Stimulated activated CD4-positive, alpha-beta T cell treated with anti-CD3 and anti-CD28 coated beads, TNF-alpha, amount 100 ng/mL, for 24 hours (primary cell): ENCODE measurements around the gene ASS1.
"Not testable (repeated sequence)": the region's sequence is repeated elsewhere in the genome, so short reads cannot be mapped to it uniquely, and the experiment has no call there.

Experiments used
- DNase-seq, 3 experiments: peaks; one replicate each; pipeline ENCODE4 v3.0.0-alpha.2; 2020; ENCODE audit warnings: low read depth in 3 of 3

ASS1 gene

DNA sequence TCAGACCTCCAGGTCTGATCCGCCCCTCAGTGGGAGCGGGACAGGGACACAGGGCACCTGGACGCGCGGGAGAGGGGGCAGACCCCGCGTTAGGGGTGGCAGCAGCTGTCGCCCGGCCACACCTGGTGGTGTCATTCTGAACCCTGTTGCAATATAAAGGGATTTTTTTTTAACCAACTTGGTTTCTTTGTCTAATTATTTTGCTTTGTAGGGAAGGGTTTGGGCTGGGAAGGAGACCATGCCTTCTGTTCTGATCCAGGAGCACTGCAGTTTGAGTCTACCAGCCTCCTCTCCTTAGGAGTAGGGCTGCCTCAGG, 10.9 kb upstream of the ASS1 start:
- no peak for DNase-seq

DNA sequence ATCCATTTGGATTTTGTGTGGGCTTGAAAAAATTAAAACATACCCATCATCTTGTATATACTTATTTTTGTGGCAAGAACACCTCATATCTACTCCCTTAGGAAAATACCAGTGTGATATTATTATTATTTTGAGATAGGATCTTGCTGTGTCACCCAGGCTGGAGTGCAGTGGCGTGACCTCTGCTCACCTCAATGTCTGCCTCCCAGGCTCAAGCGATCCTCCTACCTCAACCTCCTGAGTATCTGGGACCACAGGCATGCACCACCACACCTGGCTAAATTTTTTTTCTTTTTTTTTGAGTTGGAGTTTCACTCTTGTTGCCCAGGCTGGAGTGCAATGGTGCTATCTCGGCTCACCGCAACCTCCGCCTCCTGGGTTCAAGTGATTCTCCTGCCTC, 10.1 kb upstream of the ASS1 start:
- not testable (repeated sequence) for DNase-seq

DNA sequence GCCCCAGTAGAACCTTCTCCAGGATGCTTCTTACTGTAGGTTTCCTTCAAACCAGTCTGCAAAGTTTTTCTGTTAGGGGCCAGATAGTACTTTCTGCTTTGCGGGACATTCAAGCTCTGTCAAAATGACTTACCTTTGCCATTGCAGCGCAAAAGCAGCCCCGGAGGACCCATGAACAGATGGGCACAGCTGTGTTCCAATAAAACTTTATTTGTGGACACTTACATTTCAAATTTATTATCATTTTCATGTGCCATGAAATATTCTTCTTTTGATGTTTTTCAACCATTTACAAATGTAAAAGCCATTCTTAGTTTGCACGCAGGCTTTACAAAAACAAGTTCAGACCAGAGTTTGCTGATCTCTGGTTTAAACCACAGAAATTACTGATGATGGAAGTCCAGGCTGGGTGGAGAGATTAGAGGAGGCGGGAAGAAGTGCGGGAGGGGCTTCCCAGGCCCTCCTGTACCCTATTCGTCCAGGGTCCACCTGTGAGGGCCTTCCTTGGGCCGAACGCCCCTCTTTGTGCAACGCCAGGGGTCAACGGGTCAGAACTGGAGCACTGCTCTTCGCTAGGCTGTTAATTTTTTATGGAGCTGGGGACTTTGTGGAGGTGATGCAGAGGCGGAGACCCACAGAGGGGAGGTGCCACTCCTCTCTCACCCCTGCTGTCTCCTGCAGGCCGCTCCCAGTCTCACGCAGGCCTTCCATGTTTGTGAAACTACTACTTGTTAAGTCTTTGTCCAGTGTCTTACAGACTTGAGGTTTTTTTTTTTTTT, 7.6 kb upstream of the ASS1 start:
- no peak for DNase-seq

DNA sequence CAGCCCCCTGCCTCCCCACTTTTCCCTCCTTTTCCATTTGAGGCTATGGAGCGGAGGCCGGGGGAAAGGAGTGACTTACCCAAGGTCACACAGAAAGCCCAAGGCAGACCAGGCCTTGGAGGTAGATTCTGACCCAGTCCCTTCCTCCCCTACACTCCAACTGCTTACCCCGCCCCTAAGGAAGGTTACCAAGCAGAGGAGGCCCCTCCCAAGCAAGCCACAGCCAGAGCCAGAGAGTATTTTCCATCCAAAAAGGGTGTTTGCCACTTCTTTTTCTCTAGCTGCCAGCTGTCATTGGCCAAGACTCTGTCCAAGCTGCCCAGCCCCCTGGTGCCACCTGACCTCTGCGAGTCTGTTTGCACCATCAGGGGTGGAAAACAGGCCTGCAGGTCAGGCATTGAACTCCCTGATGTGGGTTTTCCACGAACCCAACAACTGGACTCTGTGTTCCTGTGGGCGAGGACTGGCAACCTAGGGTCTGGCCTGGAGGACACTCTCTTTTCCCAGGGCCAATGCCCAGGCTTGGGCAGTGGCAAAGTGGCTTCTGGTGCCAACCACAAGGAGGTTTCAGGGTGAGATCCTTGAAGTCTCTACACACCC, 6.3 kb upstream of the ASS1 start:
- no peak for DNase-seq

DNA sequence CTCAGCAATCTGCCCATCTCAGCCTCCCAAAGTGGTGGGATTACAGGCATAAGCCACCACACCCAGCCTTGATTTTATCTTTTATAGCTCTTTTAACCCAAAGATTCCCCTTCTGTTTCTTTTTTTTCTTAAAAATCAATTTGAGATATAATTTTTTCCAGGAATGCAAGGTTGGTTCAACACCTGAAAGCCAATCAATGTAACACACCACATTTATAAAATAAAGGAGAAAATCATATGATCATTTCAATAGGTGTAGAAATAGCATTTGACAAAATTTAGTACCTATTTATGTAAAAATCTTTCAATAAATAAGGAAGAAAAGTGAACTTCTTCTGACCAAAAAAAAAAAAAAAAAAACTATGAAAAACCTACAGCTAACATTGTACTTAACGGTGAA, 3.7 kb upstream of the ASS1 start:
- DNase-seq = no peak

DNA sequence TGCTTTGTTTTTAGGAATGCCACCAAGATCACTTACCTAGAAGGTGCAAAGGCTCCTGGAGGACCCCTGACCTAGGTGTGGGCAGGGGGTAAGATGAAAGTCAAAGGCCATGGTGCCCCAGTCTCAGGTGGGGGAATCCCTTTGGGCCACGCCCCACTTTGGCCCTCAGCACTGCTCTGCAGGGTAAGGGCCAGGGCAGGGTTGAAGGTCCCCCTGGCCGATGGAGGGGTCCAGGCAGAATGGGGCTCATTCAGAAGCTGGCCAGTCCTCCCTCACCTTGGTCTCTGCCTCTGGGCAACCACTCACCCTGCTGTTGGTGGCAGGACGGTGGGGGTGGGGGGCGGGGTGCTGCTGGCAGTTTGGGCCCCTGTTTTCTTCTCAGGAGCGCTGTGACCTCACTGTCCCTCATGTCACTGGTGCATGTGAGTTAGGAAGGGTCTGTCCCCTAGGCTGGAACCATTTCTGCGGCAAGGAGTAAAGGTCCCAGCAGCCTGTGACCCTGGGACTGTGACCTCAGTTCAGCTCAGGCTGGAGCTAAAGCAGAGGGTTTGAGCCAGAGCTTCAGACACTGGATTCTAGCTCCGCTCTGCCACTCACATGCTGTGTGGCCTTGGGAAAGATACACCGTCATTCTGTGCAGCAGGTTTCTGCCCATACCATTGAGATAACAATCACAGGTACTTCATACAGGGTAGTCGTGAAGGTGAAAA, 1.9 kb upstream of the ASS1 start:
- no peak for DNase-seq

DNA sequence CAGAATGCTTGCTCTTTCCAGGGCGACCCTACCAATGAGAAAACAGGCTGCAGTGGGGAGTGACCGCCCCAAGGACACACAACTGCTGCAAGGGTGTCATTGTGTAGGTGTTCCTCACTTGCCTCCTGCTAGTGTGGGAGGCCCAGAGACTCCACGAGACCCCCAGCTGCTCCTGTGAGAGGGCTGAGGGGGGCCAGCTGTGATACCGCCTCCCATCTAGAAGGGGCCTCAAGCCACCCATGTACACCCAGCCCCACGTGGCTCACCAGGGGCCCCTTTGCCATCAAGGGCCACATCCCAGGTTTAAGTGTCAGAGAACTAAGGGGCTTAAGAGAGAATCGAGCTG, 1.3 kb upstream of the ASS1 start:
- no peak for DNase-seq

DNA sequence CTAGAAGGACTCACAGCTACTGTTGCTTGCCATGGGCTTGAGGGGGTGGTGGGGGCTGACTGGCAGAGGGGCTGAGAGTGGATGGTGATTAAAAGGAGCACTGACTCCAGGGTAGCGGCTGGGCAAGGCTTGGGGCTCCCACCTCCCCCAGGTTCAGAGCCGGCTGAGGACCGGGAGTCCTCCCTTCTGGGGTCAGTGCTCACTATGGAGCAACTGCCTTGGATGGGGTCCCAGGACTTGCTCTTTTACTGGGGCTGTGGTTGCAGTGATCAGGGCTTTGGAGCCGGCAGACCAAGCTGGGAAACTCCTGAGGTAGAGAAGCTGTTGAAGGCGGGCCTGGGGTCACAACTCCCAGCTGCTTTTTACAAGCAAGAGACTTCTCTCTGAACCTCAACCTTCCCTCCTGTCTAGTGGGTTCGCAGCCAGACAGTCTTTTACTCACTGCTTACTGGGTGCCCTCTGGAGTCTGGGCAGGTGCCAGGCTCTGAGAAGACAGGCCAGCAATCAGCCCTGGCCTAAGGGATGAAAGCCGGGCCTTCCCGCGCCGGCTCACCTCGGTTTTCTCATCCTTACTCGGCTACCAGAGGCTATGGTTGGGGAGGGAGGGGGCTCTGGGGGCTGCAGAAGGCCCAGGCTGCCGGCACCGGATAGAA, 795 bp upstream of the ASS1 start:
- DNase-seq = no peak

DNA sequence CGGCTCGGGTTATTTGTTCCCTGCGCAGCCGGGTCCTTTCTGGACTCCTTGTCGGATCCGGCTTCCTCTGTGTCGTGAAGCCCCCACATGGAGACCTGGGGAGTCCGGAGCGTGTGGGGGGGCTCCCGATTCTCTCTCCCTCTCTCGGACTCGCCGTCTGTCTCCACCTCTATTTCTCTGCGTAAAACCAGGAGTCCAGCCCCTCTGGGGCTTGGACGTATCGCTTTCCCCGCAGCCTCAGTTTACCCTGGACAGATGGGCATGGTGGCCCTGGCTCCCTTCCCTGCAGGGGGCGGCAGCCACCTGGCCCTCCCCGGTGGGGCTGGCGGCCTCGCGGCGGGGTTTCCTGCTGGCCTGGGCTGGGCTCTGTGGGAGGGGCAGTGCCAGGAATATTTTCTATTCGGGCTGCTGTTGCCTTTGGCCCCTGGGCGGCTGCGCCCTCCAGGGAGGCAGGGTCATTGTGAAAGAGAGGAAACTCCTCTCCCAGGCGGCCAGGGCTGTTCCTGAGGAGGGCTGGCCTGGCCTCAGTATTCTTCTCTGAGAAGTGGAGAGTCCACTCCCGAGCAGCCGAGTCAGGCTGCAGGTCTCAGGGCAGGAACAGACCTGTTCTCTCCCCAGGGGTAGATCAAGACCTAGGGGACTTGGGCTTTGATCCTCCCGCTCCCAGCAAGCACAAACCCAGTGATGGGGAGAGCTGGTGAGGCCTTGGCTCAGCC, 665 bp downstream of the ASS1 start:
- no peak for DNase-seq

DNA sequence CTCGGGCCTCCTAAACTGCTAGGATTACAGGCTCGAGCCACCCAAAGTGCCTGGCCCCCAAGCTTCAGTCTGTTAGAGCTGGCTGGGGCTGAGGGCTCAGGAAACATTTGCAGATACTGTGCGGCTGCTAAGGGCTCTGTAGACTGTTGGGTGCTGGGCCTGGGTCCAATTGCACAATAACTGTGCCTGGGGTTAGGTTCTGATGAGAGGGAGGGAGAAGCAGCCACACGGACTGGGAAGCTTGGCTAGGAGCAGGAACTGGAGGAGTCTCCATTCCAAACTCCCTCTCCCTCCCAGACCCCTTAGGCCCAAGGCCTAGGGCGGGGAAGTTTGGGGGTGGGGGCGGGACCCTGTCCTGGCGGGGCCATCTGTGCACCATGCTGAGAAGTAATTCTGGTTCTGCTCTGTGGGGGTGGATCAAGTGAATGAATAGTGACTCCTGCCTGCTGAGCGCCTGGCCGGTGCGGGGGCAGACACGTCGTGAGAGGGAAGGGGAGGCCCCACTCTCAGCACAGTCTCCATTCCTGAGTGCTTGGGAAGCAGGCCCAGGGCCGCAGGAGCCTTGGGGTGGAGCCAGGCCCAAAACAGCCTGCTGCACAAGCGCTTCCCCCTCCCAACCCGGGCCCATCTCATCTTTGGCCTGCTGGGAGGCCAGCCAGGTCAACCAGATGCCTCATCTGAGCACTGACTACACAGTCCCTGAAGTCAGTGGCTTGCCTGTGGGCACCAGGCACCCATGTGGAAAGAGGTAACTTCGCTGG, 1.5 kb downstream of the ASS1 start:
- no peak for DNase-seq

DNA sequence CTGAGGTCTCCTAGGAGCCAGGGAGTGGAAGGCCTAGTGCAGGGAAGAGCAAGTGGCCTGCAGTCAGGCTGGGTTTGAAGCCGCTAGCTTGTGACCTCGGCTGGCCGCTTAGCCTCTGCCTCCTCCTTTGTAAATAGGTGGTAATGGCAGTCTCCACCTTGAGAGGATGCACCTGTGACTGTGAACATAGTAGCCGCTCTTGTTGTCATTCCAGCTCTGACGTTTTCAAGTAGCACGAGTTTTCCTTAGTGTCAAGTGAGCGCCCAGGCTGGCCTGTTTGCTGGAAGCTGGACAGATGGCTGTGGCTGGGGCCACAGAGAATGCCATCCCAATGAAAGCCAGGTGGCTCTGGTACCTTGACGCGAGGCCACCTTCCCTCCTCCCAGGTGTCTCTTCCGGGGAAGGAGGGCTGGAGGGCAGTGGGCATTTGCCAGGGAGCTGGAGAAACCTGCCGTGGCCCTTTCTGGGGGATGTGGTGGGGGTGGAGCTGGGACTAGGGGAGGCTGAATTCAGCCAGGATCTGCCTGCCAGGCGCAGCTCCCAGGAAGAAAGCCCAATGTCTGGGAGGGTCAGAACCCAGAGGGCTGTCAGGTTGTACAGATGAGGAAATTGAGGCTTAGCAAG, 2.5 kb downstream of the ASS1 start:
- DNase-seq = no peak

DNA sequence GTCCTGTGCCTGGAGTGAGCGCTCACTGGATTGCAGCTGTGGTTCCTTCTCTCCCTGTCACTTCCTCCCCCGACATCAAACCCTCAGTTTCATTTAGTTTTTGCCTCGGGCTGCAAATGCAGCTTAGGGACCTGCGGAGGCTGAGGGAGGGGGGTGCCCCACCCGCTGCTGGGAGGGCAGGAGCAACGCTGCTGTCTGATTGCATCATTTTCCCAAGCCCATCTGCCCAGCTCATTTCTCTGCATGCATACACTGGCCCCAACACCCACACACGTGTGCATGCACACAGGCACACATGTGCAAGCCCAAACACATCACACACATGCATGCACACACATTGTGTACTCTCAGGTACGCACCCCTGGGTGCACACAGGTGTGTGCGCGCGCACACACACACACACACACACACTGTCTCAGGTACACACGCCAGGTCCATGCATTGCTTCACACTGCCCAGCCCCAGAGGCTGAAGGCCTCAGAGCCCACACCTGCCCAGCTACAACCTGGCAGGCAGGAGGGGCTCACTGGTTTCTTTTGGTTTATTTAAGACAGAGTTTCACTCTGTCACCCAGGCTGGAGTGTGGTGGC, 3.4 kb downstream of the ASS1 start:
- no peak for DNase-seq

DNA sequence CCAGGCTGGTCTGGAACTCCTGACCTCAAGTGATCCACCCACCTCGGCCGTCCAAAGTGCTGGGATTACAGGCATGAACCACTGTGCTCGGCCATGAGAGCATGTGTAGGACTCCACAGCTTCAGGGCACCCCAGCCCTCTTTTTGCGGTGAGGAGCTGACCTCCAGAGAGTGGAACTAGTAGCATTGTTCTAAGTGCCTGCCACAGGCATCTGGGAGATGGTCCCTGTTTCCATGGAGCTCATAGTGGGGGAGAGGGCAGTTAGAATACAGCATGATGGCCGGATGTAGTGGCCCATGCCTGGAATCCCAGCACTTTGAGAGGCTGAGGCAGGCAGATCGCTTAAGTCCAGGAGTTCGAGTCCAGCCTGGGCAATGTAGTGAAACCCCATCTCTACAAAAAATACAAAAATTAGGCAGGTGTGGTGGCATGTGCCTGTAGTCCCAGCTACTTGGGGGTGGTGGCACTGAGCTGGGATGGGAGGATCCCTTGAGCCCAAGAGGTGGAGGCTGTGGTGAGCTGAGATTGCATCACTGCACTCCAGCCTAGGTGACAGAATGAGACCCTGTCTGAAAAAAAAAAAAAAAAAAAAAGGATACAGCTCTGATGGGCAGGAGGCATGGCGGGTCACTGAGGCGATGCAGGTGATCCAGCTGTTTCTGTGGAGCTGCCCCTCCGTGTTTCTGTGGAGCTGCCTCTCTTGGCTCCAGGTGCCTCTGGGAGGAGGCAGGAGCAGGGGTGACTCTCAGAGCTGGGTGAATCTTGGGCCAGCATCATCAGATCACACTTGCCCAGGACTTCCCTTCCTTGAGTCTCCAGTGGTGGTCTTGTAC, 4.2 kb downstream of the ASS1 start:
- no peak for DNase-seq

DNA sequence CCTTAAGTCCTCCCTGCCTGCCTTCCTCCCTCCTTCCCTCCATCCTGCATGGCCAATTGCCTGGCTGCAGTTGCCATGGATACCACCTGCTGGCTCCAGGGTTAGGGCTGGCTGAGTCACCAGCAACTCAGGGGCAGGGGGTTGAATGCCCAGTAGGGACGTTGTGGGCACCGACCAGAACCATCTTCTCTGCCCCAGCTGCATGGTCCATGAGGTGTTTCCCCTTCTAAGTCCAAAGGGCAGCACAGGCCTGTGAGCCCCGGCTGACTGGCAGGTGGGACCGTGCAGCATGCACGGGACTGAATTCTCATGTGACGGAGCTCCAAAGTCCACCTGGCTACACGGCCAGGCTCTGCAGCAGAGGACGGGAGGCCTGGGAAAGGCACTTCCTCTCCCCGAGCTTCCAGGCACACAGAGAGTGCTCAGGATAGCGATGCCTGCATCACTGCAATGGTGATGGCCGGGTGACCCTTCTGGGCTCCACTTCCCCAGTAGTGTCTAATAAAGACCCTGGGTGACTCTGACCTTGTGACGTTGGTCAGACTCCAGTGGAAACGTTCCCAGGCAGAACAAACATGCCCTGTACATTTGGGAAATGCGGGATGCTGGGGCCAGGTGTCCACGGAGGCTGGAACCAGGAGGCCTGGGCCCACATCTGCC, 5.7 kb downstream of the ASS1 start:
- DNase-seq = no peak

DNA sequence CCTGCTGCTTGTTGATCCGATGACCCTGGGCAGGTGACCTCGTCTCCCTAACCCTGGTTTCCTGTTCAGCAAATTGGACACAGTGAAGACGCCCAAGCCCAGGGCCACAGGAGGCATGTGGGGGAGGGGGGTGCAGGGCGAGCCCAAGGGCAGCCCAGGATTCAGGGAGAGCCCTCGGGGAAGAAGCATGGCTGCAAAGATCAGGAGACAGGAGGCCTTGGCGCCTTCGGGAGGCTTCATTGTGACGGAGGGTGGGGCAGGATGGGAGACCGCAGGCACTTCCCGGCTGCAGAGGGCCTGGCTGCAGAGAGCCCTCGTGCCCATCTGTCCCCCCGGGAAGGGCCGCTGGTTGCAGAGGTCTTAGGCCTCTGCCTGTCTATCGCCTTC, 6.2 kb downstream of the ASS1 start:
- DNase-seq = no peak

DNA sequence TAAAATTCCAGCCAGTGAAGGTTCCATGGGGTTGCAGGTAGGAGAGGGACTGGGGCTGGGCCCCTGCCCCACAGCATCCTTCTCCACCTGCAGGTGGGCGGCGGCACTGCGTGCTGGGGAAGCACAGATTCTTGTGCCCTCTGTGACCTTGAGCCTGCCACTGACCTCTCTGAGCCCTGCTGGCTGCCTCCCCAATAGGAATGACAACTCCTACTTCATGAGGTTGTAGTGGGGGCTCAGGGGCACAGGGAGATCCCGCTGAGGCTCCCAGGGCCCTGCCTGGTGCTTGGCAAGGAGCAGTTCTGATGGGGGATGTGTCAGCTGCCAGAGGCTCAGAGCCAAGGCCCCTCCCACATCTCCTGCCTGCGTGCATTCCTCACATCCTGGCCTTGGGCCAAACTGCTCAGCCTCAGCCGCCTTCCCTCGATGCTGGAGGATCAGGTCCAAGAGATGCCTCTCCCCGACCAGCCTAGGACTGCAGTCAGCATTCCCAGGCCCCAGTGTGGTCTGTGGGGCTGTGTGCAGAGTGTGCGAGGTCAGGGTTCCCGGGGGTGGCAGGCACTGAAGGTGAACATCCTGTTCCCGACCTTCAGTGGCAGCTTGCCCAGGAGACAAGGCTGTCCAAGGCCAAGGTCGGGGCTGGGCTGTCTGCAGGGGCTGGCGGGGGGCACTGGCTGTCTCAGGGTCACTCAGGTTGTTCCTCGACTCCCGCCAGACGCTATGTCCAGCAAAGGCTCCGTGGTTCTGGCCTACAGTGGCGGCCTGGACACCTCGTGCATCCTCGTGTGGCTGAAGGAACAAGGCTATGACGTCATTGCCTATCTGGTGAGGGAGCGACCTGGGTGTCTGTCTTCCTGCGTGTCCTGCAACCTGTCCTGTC, 7.0 kb downstream of the ASS1 start:
- DNase-seq = peak in 1 of 3 experiments; percentile 15

DNA sequence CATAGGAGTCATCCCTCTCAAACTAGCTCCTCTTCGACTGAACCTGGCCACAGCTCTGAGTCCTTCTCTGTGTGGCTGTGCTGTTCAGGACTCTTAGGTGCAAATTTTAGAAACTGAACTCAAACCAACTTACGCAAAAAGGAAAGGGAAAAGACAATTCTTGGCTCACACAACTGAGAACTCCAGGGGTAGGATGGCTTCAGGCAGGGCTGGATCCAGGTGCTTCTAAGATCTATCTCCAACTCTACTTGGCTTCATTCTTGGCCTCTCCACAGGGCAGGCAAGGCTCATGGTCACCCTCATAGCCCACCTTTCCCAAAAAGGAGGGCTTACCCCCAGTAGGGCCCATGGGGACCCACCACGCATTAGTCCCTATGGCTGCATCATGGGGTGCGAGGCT, 8.1 kb downstream of the ASS1 start:
- no peak for DNase-seq

DNA sequence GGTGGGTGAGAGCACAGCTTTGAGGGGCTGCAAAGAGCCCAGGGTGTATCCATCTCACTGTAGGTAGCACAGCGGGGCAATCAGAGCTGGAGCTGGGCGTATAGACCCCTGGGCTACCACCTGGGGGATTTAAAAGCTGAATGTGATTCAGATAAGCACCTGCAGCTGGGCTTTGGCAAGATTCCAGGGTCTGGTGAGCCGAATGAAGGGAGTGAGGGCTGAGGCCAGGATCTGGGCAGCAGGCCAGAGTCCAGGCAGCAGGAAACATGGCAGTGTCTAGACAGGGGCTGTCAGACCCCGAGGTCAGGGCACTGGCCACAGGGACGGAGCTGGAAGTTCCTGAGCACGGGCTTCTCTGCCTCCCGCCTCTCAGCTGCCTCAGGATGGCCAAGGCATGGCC, 8.7 kb downstream of the ASS1 start:
- no peak for DNase-seq
